SJSA1 (cell line): ENCODE results near the gene AIPL1. TPM values are rescaled to one million over a fixed set of nuclear protein-coding genes. Genes with fewer than 3 reads are reported as not detected.
A peak's percentile ranks its signal among the peaks of the same experiment; 100 is the strongest.

Source experiments
- DNase-seq, 2 experiments: peaks; one replicate each; pipeline ENCODE4 v3.0.0-alpha.2; 2015 to 2020; ENCODE audit warnings: low spot score in 2 of 2, low read depth in 1 of 2
- H3K27ac ChIP-seq: fragments of 250-450 bp; sonication (Bioruptor Pico); 2 replicates; pipeline ENCODE4 v1.5.1; 2020; ENCODE audit warnings: mild to moderate bottlenecking, moderate library complexity
- H3K27me3 ChIP-seq: fragments of 250-450 bp; sonication (Bioruptor Pico); replicated peaks from 2 replicates; pipeline ENCODE4 v1.5.1; 2020; ENCODE audit warnings: mild to moderate bottlenecking, moderate library complexity
- H3K36me3 ChIP-seq: fragments of 250-450 bp; sonication (Bioruptor Pico); 2 replicates; pipeline ENCODE4 v1.5.1; 2020; ENCODE audit warnings: mild to moderate bottlenecking
- H3K4me1 ChIP-seq: fragments of 250-450 bp; sonication (Bioruptor Pico); replicated peaks from 2 replicates; pipeline ENCODE4 v1.6.1; 2021; ENCODE audit warnings: mild to moderate bottlenecking
- H3K4me3 ChIP-seq: fragments of 250-450 bp; sonication (Bioruptor Pico); 2 replicates; pipeline ENCODE4 v1.5.1; 2020; ENCODE audit warnings: mild to moderate bottlenecking
- H3K9me3 ChIP-seq: fragments of 250-450 bp; sonication (Bioruptor Pico); replicated peaks from 2 replicates; pipeline ENCODE4 v1.5.1; 2020; ENCODE audit warnings: mild to moderate bottlenecking
- total RNA-seq: library from RNA; depleted of rRNA; stranded (reverse); fragments of >200 nt; shearing (Covaris generic); gene quantifications from 2 replicates; pipeline ENCODE4 v1.2.3, GENCODE V29; 2014

The AIPL1 gene
- total RNA-seq, 1 experiment from 2014 or later, result not detected

DNA sequence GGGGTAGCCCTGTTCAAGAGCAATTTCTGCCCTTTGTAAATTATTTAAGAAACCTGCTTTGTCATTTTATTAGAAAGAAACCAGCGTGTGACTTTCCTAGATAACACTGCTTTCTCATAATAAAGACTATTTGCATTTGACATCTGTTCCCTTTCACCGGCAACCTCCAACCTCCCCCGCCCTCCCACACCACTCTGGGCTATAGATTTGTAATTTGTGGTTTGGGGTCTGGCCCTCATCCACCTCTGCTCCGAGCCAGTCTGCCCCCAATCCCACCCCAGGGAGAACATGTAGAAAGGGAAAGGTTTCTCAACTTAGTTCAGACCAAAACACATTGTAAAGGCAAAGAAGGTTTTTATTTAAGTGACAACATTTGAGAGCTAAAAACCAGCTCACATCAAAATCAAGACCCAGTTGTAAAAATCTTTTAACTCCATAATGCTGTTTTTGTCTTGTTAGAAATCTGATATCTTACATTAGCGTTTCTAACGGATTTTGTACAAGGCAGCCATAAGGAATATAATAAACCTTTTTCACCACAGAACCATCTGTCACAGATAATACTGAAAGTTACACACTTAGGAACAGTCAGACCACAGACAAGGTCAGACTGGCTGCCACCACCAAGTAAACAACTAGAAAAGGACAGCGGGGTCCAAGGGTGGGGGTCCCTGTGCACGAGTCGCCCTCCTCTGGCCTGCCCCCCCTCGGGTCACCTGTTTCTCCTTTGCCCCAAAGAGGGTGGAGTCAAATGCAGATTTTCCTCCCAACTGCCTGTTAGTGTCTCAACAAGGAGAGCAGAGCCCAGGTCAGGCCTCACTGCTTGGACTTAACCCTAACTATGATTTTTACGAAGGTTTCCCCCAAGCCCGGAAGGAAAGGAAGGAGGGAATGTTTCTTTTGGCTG is 16.3 kb upstream of the AIPL1 start:
- no peaks in the 10 kb centered on the region; the same call in 1 of the 2 replicates for H3K4me1 ChIP-seq
- H3K4me3 ChIP-seq, result no peak overlapping the region
- no peaks in the 10 kb centered on the region for H3K9me3 ChIP-seq
- no peaks in the 10 kb centered on the region for H3K27me3 ChIP-seq
- peaks cover 55% of the 10 kb centered on the region for H3K36me3 ChIP-seq
- no peak for DNase-seq
- no peak overlapping the region for H3K27ac ChIP-seq

DNA sequence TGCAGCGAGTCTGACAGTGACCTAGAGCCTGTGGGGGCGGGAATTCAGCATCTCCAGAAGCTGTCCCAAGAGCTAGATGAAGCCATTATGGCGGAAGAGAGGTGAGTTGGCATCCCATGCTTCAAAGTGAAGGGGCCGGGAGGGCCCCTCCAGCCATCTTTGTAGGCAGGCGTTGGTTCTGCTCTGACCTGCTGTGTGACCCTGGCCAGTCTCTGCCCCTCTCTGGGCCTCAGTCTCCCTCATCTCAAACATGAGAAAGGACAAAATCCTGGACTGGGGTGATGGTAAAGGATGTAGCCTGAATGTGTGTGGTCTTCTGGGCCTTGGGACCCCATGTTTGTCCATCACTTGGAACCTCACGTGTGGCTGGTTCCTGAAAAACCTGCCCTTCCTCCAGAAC is 14.4 kb upstream of the AIPL1 start:
- H3K27me3 ChIP-seq, result no peaks in the 10 kb centered on the region
- H3K9me3 ChIP-seq, result no peaks in the 10 kb centered on the region
- H3K4me3 ChIP-seq, result no peak overlapping the region
- H3K4me1 ChIP-seq, result peaks cover 12% of the 10 kb centered on the region
- H3K36me3 ChIP-seq, result peaks cover 74% of the 10 kb centered on the region
- no peak overlapping the region for H3K27ac ChIP-seq
- no peak for DNase-seq

DNA sequence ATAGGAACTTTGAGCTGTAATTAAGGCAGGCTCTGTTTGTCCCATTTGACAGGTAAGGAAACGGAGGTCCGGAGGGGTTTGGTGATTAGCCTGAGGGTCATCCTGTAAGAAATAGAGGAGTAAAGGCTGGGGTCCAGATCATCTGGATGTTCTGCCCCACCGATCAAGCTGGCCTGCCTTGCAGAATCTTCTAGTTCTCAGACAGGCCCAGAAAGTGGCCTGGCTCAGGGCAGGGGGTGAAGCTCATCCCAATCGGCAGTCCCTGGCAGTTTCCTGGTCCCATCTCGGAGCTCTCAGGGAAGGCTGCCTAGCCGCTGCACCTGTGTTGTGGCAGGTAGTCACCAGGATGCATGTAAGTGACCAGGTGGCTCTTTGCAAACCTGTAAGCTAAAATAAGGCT is 13.6 kb upstream of the AIPL1 start:
- H3K9me3 ChIP-seq, result no peaks in the 10 kb centered on the region
- H3K27me3 ChIP-seq, result no peaks in the 10 kb centered on the region
- peak in 1 of 2 experiments; percentile 15 for DNase-seq
- H3K27ac ChIP-seq, result no peak overlapping the region
- H3K4me1 ChIP-seq, result peaks cover 12% of the 10 kb centered on the region
- no peak overlapping the region for H3K4me3 ChIP-seq
- H3K36me3 ChIP-seq, result peaks cover 74% of the 10 kb centered on the region

DNA sequence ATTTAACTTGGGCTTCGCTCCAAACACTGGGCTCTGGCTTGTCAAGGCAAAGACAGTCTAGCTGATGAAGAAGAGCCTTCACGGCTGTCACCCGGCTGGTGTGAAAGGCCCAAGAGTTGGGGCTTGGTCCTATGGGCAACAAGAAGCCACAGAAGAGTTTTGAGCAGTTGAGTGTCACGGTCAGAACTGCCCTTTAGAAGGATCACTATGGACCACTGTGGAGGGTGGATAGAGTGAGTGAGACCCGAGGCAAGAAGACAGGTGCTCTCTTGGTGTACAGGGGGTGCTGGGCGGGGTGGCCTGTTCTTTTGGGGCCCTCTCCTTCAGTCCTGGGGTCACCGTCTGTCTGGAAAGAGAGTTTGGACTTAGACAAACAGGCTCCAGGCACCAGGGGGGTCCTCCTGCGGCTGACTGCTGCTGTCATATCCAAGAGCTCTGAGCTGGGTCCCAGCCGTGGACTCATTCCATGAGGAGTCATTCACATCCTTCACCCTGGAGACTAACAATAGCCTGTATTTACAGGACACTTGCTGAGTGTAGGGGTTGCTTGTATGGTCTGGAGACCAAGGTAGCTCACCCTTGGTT is 11.7 kb upstream of the AIPL1 start:
- Histone ChIP-seq H3K27ac (no peak overlapping the region), H3K36me3 (peaks cover 71% of the 10 kb centered on the region), H3K27me3 (no peaks in the 10 kb centered on the region), H3K4me3 (no peak overlapping the region), H3K4me1 (peaks cover 16% of the 10 kb centered on the region), H3K9me3 (no peaks in the 10 kb centered on the region)
- peak in 1 of 2 experiments; percentile 35 for DNase-seq

DNA sequence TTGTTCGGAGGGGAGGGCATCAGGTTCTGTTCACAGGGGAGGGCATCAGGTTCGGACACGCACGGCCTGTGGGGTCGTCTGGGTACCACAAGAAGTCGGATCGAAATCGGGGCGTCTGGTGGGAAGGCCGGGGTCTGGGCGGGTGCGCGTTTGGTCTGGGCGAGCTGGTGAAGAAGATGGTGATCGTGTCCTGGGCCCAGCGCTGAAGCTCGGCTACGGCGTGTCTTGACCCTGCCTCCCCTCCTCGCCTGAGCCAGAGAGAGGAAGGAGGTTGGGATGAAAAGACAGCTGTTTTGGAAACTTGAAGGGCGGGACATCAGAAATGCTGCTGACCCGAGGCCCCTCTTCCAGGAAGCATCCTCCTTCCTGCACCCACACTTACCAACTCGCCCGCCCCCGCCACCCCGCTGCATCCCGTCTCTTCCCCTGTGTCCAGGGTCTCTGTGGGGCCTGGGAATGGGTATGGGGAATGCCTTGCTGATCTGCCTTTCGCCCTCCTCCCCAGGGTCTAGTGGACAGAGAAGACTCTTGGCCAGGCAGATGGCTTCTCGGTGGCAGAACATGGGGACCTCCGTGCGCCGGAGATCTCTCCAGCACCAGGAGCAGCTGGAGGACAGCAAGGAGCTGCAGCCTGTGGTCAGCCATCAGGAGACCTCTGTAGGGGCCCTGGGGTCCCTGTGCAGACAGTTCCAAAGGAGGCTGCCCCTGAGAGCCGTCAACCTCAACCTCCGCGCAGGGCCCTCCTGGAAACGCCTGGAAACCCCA is 9.8 kb upstream of the AIPL1 start:
- Histone ChIP-seq H3K27me3 (no peaks in the 10 kb centered on the region), H3K4me1 (peaks cover 16% of the 10 kb centered on the region), H3K4me3 (peak overlapping the region; percentile 61), H3K27ac (peak overlapping the region; percentile 26), H3K9me3 (no peaks in the 10 kb centered on the region), H3K36me3 (peaks cover 53% of the 10 kb centered on the region)
- DNase-seq, result peak in 1 of 2 experiments; percentile 29

DNA sequence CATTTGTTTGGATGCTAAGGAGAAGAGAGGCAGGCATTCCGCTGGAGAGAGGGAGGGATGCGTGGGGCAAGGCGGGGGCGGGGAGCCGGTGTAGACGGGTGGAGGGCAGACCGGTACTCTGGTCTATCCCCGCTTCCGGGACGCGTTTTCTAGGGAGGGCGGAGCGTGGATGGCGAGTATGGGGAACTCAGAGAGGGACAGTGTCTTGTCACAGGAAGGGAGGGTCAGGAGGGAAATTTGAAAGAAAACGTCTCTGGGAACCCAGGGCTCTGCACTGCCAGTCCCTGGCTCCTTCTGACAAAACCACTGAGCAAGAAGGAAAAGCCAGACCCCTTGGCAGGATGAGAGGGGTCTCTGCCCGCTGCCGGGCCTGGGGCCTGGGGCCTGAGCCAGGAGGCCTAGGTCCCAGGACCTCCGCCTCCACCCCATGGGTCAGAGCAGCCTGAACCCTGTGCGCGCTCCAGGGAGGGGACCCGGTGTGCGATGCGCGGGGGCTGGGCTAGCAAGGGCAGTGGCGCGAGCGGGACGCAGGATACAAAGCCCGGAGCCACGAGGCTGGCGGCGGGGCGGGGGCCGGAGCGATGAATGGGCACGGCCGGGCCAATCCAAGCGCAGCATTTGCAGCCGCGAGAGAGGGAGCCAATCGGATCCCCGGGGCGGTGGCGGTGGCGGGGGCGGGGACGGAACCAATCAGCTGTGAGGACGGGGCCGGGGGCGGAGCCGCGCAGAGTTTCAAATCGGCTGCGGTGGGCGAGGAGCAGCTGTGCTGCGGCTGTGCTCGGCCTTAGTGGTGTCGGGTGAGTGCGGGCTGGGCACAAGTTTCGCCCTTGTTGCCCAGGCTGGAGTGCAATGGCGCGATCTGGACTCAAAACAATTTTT is 9.0 kb upstream of the AIPL1 start, which contains the start of gene PIMREG:
TSS of gene PIMREG (plus strand) at position 764 of the 879 bp plus-strand sequence. CDS start 656 bp downstream, outside the sequence.
- Histone ChIP-seq H3K27ac (peak within 1 kb of the TSS; percentile 86), H3K9me3 (no peaks in the 10 kb centered on the region), H3K4me3 (peak within 1 kb of the TSS; percentile 61), H3K27me3 (no peaks in the 10 kb centered on the region), H3K36me3 (peaks cover 45% of the 10 kb centered on the region), H3K4me1 (peaks cover 16% of the 10 kb centered on the region)
- peak; percentile 94 to 97 for DNase-seq

DNA sequence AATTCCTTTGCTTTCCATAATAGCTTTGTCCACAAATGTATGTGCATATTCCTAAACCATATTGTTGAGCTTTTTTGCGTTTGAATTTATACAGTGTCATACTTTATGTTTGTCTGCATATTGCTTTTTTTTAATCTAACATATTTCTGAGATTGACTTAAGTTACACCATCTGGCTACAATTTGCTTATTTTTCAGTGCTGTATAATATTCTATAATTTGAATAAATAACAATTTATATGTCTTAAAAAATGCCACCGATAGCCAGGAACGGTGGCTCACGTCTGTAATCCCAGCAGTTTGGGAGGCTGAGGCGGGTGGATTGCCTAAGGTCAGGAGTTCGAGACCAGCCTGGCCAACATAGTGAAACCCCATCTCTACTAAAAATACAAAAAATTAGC is 7.9 kb upstream of the AIPL1 start:
- Histone ChIP-seq H3K36me3 (peaks cover 35% of the 10 kb centered on the region), H3K4me1 (peaks cover 16% of the 10 kb centered on the region), H3K27ac (no peak overlapping the region), H3K4me3 (no peak overlapping the region), H3K27me3 (no peaks in the 10 kb centered on the region), H3K9me3 (no peaks in the 10 kb centered on the region)
- no peak for DNase-seq

DNA sequence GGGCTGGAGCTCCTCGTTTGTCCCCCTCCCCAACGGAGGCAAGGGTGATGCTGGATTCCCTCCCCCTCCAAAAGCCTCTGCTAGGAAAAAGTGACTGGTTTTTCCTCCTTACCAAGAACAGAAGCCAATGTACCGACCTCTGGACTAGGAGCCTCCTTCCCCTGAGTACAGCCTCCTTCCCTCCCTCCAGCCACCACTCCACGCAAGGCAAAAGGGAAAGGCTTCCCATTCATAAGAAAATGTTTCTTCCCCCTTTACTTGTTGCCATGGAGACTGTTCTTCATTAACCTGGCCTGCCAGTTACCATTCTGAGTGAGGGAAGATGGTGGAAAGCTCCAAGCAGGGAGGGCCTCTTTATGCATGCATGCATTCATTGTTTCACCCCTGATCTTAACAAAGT is 5.0 kb upstream of the AIPL1 start:
- no peak for DNase-seq
- Histone ChIP-seq H3K4me1 (peaks cover 8% of the 10 kb centered on the region), H3K4me3 (no peak overlapping the region), H3K27me3 (no peaks in the 10 kb centered on the region), H3K9me3 (no peaks in the 10 kb centered on the region), H3K27ac (no peak overlapping the region), H3K36me3 (peaks cover 7% of the 10 kb centered on the region)

DNA sequence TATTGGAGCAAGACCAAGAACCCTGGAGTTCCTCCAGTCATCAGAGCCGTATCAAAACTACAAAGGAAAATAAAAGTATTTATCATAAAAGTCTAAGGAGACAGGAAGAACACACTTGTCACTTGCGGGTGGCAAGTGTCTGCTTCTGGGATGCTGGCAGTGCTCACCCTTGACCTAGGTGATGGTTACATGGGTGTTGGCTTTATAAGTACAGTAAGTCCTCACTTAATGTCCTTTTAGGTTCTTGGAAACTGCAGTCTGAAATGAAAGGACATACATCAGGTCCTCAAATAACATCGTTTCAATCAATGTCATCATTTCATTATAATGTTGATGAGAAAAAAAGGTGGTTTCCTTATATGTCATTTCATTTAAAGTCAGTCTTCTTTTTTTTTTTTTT is 3.0 kb upstream of the AIPL1 start:
- Histone ChIP-seq H3K27ac (no peak overlapping the region), H3K27me3 (no peaks in the 10 kb centered on the region), H3K4me1 (no peaks in the 10 kb centered on the region), H3K4me3 (no peak overlapping the region), H3K9me3 (no peaks in the 10 kb centered on the region), H3K36me3 (no peaks in the 10 kb centered on the region)
- no peak for DNase-seq

DNA sequence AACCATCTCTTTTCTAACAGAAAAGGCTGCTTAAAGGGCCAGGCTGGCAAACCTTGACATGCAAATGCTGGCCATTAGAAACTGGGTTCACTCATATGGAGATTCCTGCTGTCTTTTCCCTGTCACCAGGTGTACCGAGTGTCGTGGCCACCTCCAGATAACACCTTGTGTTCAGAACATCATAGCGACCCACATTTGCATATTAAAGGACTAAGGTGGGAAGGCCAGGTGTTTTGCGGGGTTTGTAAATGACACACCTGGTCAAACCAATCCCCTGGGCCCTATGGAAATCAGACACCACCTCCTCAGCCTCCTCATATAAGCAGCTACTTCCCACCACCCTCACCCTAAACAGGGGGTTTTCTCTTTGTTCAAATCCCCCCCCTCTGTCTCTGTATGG is 2.5 kb upstream of the AIPL1 start:
- Histone ChIP-seq H3K4me1 (no peaks in the 10 kb centered on the region), H3K4me3 (no peak overlapping the region), H3K27ac (no peak overlapping the region), H3K36me3 (no peaks in the 10 kb centered on the region), H3K9me3 (no peaks in the 10 kb centered on the region), H3K27me3 (no peaks in the 10 kb centered on the region)
- DNase-seq, result no peak

DNA sequence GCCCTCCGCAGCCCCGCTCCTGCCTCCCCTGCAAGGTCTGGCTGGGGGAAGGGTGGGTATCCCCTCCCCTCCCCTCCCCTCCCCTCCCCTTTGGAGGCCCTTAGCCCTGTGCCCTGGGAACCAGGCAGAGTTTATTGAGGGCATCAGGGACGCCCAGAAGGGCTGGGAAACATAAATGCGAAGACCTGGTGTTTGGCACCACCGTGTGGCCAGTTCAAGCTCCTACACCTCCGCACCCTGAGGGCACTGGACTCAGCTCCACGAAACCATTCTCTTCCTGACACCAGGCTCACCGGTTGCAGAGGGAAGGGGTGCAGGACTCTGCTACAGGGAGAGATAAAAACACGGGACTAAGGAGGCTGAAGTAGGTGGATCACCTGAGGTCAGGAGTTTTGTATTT is 1.0 kb upstream of the AIPL1 start:
- DNase-seq, result peak; percentile 22 to 61
- no peak overlapping the region for H3K4me3 ChIP-seq

DNA sequence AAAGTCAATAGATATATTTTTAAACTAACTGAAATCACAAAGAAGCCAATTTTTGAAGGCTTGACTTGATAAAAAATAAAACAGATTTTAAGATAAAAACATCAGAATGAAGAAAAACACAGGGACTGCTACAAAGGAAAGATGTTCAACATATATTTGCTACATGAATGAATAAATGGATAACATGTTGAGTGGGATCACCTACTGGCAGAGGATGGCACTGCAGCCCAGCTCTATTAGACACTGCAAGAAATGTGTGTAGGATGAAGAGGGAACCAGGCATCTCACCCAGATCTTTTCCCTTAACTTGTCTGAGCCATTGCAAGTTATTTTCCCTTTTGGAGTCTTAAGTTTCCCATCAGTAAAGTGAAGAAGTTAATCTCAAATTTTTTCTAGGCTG is 4.2 kb downstream of the AIPL1 start:
- H3K27ac ChIP-seq, result no peak overlapping the region
- no peak for DNase-seq
- H3K4me1 ChIP-seq, result no peaks in the 10 kb centered on the region
- no peak overlapping the region for H3K4me3 ChIP-seq
- H3K9me3 ChIP-seq, result no peaks in the 10 kb centered on the region
- H3K36me3 ChIP-seq, result no peaks in the 10 kb centered on the region
- H3K27me3 ChIP-seq, result no peaks in the 10 kb centered on the region

More for the DNA sequence above, 1.0 kb upstream of the AIPL1 start:
- no peaks in the 10 kb centered on the region for H3K9me3 ChIP-seq
- H3K36me3 ChIP-seq, result no peaks in the 10 kb centered on the region
- no peak overlapping the region for H3K27ac ChIP-seq
- H3K4me1 ChIP-seq, result no peaks in the 10 kb centered on the region
- H3K27me3 ChIP-seq, result no peaks in the 10 kb centered on the region

DNA sequence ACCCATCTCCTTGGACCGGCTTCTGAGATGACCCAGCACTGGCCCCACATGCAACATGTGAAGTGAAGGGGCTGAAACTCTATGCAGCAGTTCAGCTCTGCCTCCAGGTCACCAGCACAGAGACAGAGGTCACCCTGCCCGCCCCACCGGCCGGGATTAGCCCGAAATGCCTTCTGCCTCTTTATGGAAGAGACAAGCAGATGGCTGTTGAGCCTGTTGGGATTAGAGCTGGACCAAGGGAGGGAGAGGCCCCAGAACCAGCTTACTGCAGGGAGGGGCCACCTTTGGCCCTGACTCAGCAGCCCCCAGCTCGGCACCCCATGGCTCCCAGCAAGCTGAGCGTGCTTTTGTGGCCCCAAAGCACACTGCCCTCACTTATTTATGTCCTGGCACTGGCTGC is 5.7 kb downstream of the AIPL1 start:
- no peak for DNase-seq
- Histone ChIP-seq H3K27me3 (no peaks in the 10 kb centered on the region), H3K4me3 (no peak overlapping the region), H3K27ac (no peak overlapping the region), H3K4me1 (no peaks in the 10 kb centered on the region), H3K9me3 (no peaks in the 10 kb centered on the region), H3K36me3 (no peaks in the 10 kb centered on the region)
